Hepatocyte (in vitro differentiated cells): ENCODE data around the gene BRD3. TPM values are rescaled to one million over a fixed set of nuclear protein-coding genes. Genes with fewer than 3 reads are reported as not detected.

Experiments
- DNase-seq: peaks from one replicate; pipeline ENCODE4 v3.0.0-alpha.2; 2016; ENCODE audit warnings: low spot score
- H2AFZ ChIP-seq: fragments of 200-600 bp; sonication (generic); 2 replicates; pipeline ENCODE4 v1.6.0; 2016; ENCODE audit warnings: antibody characterized with exemption, mild to moderate bottlenecking
- H3K27ac ChIP-seq: fragments of 200-600 bp; sonication (generic); 2 replicates; pipeline ENCODE4 v1.5.1; 2016; ENCODE audit warnings: mild to moderate bottlenecking
- H3K27me3 ChIP-seq: fragments of 200-600 bp; sonication (generic); 2 replicates; pipeline ENCODE4 v1.6.1; 2016
- H3K36me3 ChIP-seq: fragments of 200-600 bp; sonication (generic); replicated peaks from 2 replicates; pipeline ENCODE4 v1.5.1; 2016; ENCODE audit warnings: low read depth; ENCODE audit not compliant: insufficient read depth
- H3K4me1 ChIP-seq: fragments of 200-600 bp; sonication (generic); 2 replicates; pipeline ENCODE4 v1.5.1; 2016; ENCODE audit warnings: mild to moderate bottlenecking, moderate library complexity; ENCODE audit not compliant: insufficient read depth
- H3K4me2 ChIP-seq: fragments of 200-600 bp; sonication (generic); 2 replicates; pipeline ENCODE4 v1.6.0; 2016
- H3K4me3 ChIP-seq: fragments of 200-600 bp; sonication (generic); 2 replicates; pipeline ENCODE4 v1.5.1; 2016; ENCODE audit warnings: mild to moderate bottlenecking
- H3K79me2 ChIP-seq: fragments of 200-600 bp; sonication (generic); 2 replicates; pipeline ENCODE4 v1.6.0; 2017; ENCODE audit warnings: mild to moderate bottlenecking
- H3K9me2 ChIP-seq: fragments of 200-600 bp; sonication (generic); replicated peaks from 2 replicates; pipeline ENCODE4 v1.6.0; 2017; ENCODE audit warnings: mild to moderate bottlenecking; ENCODE audit not compliant: insufficient read depth
- H3K9me3 ChIP-seq: fragments of 200-600 bp; sonication (generic); 2 replicates; pipeline ENCODE4 v1.5.1; 2016; ENCODE audit warnings: low read depth, mild to moderate bottlenecking
- H4K20me1 ChIP-seq: fragments of 200-600 bp; sonication (generic); 2 replicates; pipeline ENCODE4 v1.6.0; 2016; ENCODE audit warnings: mild to moderate bottlenecking; ENCODE audit not compliant: insufficient read depth, poor library complexity, severe bottlenecking
- CTCF ChIP-seq: fragments of 200-600 bp; sonication (generic); IDR thresholded peaks from 2 replicates; pipeline ENCODE4 v1.5.1; 2016; ENCODE audit warnings: antibody characterized with exemption, mild to moderate bottlenecking; ENCODE audit not compliant: poor library complexity
- EZH2 ChIP-seq: fragments of 200-600 bp; sonication (generic); IDR thresholded peaks from 2 replicates; pipeline ENCODE4 v1.6.1; 2016; ENCODE audit warnings: antibody characterized with exemption, mild to moderate bottlenecking, borderline replicate concordance
- EZH2phosphoT487 ChIP-seq: fragments of 200-600 bp; sonication (generic); IDR thresholded peaks from one replicate; pipeline ENCODE4 v1.6.1; 2018; ENCODE audit warnings: antibody characterized with exemption, mild to moderate bottlenecking, low read depth, moderate library complexity; ENCODE audit not compliant: unreplicated experiment, severe bottlenecking
- WGBS: methylation state at CpG from one replicate; pipeline ENCODE4 v1.1.6; 2016; ENCODE audit warnings: low lambda C conversion rate; ENCODE audit errors: missing lambda C conversion rate; 5-methylcytosine and 5-hydroxymethylcytosine counted together
- polyA plus RNA-seq: library from polyadenylated mRNA; unstranded; fragments of >200 nt; fragmentation: Nextera tagmentation; extraction: Ambion mirVana; gene quantifications from 2 replicates; pipeline ENCODE4 v1.2.1, GENCODE V29; 2016
- total RNA-seq: library from RNA; depleted of rRNA; stranded (reverse); fragments of >200 nt; gene quantifications from 2 replicates; pipeline ENCODE4 v1.2.3, GENCODE V29; 2014

BRD3 gene
- total and polyA plus RNA-seq, 2 experiments from 2014 or later, result 9.0 to 29.6 TPM

- H3K27me3 ChIP-seq, result no peaks in the 10 kb centered on the region
- no peak overlapping the region for H2AFZ ChIP-seq
- WGBS, result 96% methylated on average over 16 of the region's 16 CpGs
- no peaks in the 10 kb centered on the region for H3K9me2 ChIP-seq
- no peak for DNase-seq
- peaks cover 27% of the 10 kb centered on the region for H3K4me1 ChIP-seq
- H4K20me1 ChIP-seq, result peaks cover 57% of the 10 kb centered on the region
- no peak for TF ChIP-seq EZH2phosphoT487
- no peak for TF ChIP-seq EZH2
- no peak for TF ChIP-seq CTCF
- H3K79me2 ChIP-seq, result peaks cover 60% of the 10 kb centered on the region
- no peaks in the 10 kb centered on the region for H3K9me3 ChIP-seq
- H3K4me3 ChIP-seq, result no peak overlapping the region
- H3K4me2 ChIP-seq, result no peak overlapping the region
- no peak overlapping the region for H3K27ac ChIP-seq
- no peaks in the 10 kb centered on the region for H3K36me3 ChIP-seq
Observed at GRCh38 chr9:134052941-134053340, 14.9 kb downstream of the BRD3 start.

GRCh38 chr9:134052491-134052890 lies 15.3 kb downstream of the BRD3 start:
- no peaks in the 10 kb centered on the region for H3K36me3 ChIP-seq
- no peak for DNase-seq
- no peak overlapping the region for H3K27ac ChIP-seq
- H3K9me3 ChIP-seq, result no peaks in the 10 kb centered on the region
- no peaks in the 10 kb centered on the region for H3K27me3 ChIP-seq
- no peak overlapping the region for H3K4me3 ChIP-seq
- peaks cover 23% of the 10 kb centered on the region for H3K4me1 ChIP-seq
- no peaks in the 10 kb centered on the region for H3K9me2 ChIP-seq
- 96% methylated on average over 3 of the region's 3 CpGs for WGBS
- no peak overlapping the region for H2AFZ ChIP-seq
- TF ChIP-seq EZH2phosphoT487, result no peak
- no peak for TF ChIP-seq EZH2
- TF ChIP-seq CTCF, result no peak
- no peak overlapping the region for H3K4me2 ChIP-seq
- peaks cover 53% of the 10 kb centered on the region for H4K20me1 ChIP-seq
- peaks cover 56% of the 10 kb centered on the region for H3K79me2 ChIP-seq

GRCh38 chr9:134051319-134051718 lies 16.5 kb downstream of the BRD3 start:
- Histone ChIP-seq H3K4me2 (no peak overlapping the region), H3K4me3 (no peak overlapping the region), H3K36me3 (no peaks in the 10 kb centered on the region), H3K27me3 (no peaks in the 10 kb centered on the region), H4K20me1 (peaks cover 41% of the 10 kb centered on the region), H3K4me1 (peaks cover 12% of the 10 kb centered on the region), H3K27ac (no peak overlapping the region), H3K9me3 (no peaks in the 10 kb centered on the region), H2AFZ (no peak overlapping the region), H3K9me2 (no peaks in the 10 kb centered on the region), H3K79me2 (peaks cover 44% of the 10 kb centered on the region)
- TF ChIP-seq CTCF (no peak), EZH2phosphoT487 (no peak), EZH2 (no peak)
- no peak for DNase-seq
- WGBS, result 92% methylated on average over 16 of the region's 16 CpGs

GRCh38 chr9:134050726-134051125 lies 17.1 kb downstream of the BRD3 start:
- no peak for DNase-seq
- H3K4me1 ChIP-seq, result peaks cover 6% of the 10 kb centered on the region
- H3K9me2 ChIP-seq, result no peaks in the 10 kb centered on the region
- H3K79me2 ChIP-seq, result peaks cover 38% of the 10 kb centered on the region
- H3K36me3 ChIP-seq, result no peaks in the 10 kb centered on the region
- no peak overlapping the region for H3K4me2 ChIP-seq
- H3K9me3 ChIP-seq, result no peaks in the 10 kb centered on the region
- H2AFZ ChIP-seq, result no peak overlapping the region
- H3K4me3 ChIP-seq, result no peak overlapping the region
- WGBS, result 97% methylated on average over 13 of the region's 14 CpGs
- H4K20me1 ChIP-seq, result peaks cover 35% of the 10 kb centered on the region
- no peaks in the 10 kb centered on the region for H3K27me3 ChIP-seq
- no peak overlapping the region for H3K27ac ChIP-seq
- TF ChIP-seq CTCF, result no peak
- TF ChIP-seq EZH2phosphoT487, result no peak
- no peak for TF ChIP-seq EZH2
